Stimulated activated CD4-positive, alpha-beta T cell treated with anti-CD3 and anti-CD28 coated beads, TNF-alpha, amount 100 ng/mL, for 48 hours (primary cell): Measurements from ENCODE around the gene ATAD1.
"Not testable (repeated sequence)": the region's sequence is repeated elsewhere in the genome, so short reads cannot be mapped to it uniquely, and the experiment has no call there.

ENCODE experiments used
- DNase-seq, 3 donors: peaks; one replicate each; pipeline ENCODE4 v3.0.0-alpha.2; 2020; ENCODE audit warnings: low read depth in 3 of 3

Gene ATAD1

DNA sequence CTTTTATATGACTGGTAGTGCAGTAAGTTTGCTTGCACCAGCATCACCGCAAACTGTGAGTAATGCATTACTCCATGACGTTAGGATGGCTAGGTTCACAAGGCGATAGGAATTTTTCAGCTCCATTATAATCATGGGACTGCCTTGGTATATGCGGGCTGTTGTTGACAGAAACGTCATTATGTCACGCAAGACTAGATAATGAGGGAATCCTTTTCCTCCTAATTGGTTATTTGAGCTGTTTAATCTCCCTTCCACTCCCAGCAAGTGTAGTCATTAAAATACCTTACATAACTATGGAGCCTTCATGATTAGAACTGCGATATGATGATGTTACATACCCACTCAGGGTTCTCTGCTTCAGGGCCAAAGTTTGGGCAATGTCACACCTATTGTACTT is 28.0 kb upstream of the ATAD1 start:
- DNase-seq: no peak

DNA sequence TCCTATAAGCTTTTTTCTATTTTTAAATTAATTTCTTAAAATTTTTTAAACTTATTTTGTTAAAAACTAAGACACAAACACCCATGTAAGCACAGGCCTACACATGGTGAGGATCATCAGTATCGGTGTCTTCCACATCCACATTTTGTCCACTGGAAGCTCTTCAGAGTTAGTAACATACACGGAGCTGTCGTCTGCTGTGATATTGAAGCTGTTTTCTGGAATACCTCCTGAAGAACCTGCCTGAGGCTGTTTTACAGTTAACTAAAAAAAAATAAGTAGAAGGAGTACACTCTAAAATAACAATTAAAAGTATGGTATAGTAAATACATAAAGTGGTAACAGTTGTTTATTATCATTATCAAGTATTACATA is 27.6 kb upstream of the ATAD1 start:
- DNase-seq: no peak

DNA sequence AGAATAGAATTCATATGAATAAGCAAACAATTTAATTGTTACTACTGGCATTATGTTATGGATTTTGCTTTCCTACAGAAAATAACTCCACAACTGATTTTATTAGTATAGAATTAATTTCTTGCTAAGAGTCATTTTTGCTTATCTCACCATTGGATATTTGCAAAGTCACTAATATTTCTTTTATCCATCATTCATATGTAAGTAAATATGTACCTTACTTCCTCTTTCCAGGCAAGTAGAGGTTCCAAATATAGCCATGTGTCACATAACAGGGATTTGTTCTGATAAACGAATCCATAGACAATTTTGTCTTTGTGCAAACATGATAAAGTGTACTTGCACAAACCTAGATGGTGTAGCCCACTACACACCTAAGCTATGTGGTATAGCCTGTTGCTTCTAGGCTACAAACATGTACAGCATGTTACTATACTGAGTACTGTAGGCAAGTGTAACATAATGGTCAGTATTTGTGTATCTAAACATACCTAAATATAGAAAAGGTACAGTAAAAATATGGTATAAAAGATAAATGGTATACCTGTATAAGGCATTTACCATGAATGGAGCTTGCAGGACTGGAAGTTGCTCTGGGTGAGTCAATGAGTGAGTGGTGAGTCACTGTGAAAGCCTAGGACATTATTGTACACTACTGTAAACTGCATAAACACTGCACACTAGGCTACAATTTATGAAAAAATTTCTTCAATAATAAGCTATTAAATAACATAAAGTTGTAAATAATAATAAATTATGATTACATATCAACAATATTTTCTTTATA is 27.0 kb upstream of the ATAD1 start:
- no peak for DNase-seq

DNA sequence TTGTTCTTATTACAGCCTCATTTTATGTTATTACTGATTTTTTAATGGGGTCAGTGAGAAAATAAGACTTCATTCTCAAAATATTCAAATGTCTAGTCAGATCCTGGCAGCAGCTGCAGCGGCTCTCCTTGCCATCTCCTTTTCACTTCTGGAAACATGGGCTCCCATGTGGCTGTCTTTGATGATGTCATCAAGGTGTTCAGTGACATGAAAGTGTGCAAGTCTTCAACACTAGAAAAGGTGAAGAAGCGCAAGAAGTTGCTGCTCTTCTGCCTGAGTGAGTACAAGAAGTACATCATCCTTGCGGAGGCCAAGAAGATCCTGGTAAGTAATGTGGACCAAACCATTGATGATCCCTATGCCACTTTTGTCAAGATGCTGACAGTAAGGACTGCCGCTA is 25.7 kb upstream of the ATAD1 start:
- no peak for DNase-seq

DNA sequence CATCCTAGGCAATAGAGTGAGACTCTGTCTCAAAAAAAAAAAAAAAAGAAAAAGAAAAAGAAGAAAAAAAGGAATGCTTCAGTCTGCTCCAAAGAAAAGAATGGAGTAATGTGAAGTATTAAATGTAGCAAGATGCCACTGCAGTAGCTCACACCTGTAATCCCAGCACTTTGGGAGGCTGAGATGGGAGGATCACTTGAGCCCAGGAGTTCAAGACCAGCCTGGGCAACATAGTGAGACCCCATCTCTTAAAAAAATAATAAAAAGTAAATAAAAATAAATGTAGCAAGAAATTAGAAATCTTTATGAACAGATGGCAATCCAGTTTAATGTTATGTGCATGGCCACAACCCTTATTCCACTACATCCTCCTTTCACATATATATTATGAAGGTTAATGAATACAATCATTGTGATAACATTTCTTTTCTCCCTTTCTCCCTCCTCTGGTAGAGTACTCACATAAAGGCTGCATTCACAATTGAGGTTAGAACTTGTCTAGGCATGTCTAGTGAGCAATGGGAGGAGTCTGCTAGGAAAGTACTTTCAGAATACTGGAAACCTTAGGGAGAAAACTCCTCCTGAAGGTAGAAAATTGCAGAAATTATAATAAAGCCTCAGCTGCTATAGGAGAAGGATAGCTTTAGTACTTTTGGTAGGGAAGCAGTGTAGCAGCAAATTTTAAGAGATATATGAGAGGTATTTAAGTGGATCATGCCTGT is 24.9 kb upstream of the ATAD1 start:
- no peak for DNase-seq

DNA sequence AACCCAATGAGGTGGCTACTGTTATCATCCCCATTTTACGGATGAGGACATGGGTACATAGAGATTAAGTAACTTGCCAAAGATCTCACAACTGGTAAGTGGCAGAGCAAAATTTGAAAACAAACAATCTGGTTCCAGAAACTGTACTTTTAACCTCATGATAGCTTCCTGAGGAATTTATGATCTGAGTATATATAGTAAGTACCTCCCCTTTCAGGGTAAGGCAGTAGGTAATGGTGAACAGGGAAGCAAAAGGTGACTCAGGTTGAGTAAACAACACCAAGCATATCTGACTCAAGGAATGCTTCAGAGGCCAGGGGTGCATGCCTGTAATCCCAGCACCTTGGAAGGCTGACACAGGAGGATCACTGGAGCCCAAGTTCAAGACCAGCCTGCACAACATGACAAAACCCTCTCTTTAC is 24.2 kb upstream of the ATAD1 start:
- no peak for DNase-seq

DNA sequence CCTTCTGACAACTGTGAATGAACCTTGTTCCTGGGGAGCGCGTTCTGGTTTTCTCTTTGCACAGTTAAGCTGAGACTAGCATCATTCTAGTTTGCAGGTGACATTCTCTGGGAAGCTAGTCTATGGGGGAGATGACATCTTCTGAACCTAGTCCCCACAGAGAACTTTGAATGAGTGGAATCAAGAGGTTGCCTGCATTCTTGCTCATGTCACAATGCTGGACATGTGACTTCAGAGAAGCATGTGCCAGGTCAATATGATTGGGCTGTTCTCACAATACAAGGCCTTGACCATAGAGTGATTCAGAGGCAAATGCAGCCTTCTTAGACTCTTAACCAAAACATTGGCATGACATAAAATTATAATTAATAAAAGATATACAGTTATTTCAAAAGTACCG is 23.2 kb upstream of the ATAD1 start:
- no peak for DNase-seq

DNA sequence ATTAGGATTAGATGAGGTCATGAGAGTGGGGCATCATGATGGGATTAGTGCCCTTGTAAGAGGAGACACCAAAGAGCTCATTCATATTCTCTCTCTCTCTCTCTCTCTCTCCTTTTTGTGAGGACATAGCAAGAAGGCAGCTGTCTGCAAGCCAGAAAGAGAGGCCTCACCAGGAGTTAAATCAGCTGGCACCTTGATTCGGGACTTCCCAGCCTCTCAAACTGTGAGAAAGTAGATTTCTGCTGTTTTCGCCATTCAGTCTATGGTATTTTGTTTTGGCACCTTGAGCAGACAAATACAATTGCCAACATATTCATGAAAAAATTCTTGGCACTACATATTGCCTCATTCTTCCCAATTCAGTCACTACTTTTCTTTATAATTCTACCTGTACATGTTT is 20.6 kb upstream of the ATAD1 start:
- no peak for DNase-seq

DNA sequence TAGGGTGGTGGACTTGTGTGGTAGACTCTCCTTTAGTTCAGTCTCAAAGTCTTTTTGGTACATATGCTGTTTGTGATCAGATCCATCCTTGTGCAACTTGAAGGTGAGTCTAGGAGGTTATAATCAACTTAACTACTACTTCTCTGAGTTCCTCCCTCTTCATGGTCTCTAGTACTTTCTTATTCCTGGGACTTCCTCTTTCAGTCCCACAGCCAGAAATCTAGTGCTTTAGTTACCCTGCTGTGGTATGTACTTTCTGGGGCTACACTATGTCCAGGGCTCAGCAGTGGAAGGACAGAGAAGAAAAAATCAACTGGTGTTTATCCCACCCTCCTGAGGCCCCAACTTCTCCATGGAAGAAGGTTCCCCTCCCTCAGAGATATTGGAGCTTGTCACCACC is 19.4 kb upstream of the ATAD1 start:
- no peak for DNase-seq

DNA sequence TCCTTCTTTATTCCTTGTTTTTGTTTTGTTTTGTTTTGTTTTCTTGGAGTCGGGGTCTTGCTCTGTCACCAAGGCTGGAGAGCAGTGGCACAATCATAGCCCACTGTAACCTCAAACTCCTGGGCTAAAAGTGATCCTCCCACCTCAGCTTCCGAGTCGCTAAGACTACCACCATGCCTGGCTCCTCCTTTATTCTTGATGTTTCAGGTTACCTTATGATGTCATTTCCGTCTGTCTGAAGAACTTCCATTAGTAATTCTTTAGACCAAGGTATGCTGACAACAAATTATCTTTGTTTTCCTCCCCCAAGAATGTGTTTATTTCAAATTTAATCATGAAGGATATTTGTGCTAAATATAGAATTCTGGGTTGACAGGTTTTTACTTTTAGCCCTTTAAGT is 18.1 kb upstream of the ATAD1 start:
- DNase-seq: no peak

DNA sequence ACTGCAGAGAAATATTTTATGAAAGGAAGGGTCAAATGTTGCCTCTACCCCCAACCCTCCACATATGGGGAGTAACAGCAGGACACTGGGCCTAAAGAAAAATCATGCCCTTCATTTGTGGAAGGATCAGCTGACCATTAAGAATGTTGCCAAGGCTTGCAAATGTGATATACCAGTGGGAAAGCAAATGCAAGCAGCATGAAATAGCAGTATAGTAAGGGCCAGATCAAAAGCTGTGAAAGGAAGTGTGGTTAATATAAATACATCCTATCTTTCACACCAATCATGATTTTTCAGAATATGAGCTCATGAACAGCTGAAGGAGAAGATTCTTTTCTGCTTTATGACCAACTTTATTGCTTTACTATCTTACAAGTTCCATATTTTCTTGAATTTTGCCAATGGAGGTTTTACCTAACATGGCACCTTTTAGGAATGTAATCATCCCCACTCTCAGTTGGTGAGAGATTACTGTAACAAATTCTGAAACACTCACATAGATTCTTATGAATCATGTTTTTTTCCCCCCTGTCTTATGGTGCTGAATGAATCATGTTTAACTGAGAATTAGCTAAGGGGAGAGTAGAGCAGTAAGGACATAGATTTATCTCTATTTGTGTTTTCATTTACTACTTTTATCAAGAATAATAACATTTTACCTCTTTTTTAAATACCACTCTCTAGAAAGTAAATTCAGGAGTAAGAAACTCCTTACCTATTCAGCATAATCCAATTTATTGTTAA is 12.1 kb upstream of the ATAD1 start:
- DNase-seq: no peak

DNA sequence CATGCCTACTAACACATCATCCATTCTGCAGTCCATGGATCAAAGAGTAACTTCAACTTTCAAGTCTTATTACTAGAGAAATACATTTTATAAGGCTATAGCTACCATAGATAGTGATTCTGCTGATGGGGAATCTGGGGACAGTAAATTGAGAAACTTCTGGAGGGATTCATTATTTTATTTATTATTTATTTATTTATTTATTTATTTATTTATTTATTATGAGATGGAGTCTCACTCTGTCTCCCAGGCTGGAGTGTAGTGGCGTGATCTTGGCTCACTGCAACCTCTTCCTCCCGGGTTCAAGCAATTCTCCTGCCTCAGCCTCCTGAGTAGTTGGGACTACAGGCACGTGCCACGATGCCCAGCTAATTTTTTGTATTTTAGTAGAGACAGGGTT is 11.0 kb upstream of the ATAD1 start:
- not testable (repeated sequence) for DNase-seq

DNA sequence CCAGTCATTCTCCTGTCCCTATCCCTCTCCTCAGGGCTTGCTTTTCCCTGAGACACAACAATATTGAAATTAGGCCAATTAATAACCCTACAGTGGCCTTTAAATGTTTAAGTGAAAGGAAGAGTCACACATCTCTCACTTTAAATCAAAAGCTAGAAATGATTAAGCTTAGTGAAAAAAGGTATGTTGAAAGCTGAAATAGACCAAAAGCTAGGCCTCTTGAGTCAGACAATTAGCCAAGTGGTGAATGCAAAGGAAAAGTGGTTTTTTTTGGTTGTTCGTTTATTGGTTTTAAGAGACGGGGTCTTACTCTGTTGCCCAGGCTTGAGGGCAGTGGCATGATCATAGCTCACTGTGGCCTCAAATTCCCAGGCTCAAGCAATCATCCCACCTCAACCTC is 9.7 kb upstream of the ATAD1 start:
- DNase-seq: no peak

DNA sequence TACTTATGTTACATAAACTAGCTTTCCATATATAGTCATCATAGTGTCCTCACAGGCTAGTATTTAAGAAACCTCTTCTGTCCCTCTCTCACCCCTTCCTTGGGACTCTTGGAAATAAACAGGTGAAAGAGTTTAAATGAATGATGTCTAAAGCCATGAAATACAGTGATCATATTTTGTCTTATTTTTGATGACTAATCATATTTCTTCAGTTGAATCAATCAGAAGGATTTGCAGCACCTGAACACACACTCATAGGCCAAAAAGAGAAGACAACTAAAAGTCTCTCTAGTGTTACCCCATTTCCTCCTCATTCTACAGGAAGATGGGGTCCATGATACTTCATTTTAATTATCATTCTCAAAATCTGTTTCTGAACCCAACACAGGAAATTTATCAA is 8.6 kb upstream of the ATAD1 start:
- no peak for DNase-seq

DNA sequence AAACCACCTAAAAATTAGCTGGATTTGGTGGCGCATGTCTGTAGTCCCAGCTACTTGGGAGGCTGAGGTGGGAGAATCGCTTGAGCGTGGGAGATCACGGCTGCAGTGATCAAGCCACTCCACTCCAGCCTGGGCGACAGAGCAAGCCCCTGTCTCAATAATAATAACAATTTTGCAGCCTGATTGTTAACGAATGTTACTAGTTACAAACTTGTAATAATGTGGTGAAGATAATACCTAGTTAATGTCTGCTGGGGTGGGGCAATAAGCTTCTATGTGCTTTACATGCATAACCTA is 1.2 kb upstream of the ATAD1 start:
- DNase-seq: no peak

DNA sequence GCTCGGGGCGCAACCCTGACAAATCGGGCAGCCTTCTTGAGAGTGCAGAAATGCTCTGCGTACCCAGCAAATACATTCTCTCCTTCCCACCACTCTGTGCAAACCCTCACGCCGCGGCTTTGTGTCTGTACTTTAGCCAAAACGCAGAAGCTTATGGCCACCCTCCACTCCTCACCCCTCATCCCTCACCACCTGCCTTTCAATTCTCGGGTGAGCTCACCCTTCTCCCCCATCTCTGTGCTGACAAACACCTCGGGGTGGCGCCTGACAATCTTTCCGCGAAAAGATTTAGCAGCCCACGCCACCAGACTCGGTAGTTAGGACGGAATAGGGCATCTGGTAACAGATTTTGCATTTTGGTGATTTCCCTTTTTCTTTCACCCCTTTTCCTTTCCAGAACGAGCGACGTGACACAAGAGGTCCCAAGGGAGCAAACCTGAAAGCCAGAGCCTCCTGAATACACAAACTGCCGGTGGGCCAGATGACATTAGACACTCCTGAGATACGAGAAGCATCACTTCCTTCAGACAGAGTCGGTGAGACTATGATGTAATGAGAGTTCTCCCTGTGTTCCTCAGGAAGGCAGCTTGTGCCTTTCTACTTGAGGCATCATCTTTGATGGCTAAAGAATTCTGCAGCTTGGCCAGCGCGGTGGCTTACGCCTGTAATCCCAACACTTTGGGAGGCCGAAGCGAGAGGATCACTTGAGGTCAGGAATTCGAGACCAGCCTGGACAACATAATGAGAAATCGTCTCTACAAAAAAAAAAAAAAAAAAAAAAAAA is 671 bp upstream of the ATAD1 start:
- DNase-seq: peak; percentile 37 to 57 (median 47)

DNA sequence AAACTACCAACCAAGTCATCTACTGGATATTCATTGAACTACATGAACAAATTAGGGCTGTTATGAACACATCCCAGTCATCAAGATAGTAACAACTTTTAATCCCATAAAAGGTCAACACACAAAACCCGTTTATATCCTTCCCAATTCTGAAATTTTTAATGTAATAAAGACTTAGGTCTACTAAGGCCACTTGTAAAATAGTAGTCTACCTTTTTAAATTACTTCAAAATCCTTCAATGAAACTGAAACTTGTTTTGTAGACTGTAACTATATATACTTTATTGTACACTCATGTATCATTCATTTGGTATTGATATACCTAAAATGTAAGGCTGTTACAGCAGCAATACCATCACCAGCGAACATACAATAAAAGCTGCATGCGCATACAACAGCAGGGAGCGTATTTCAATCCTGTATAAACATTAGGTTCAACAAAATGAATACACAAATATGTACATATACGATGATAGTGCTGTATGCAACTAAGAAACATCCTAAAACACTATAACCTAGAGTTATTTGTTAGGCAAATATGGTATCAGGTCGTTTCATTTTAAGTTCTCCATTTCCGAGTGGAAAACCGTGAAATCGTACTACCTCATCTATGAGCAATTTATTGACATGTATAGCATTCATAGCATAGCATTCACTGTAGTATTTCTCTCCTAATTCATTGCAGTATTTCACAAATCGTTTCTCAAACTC is 973 bp downstream of the ATAD1 start:
- no peak for DNase-seq

DNA sequence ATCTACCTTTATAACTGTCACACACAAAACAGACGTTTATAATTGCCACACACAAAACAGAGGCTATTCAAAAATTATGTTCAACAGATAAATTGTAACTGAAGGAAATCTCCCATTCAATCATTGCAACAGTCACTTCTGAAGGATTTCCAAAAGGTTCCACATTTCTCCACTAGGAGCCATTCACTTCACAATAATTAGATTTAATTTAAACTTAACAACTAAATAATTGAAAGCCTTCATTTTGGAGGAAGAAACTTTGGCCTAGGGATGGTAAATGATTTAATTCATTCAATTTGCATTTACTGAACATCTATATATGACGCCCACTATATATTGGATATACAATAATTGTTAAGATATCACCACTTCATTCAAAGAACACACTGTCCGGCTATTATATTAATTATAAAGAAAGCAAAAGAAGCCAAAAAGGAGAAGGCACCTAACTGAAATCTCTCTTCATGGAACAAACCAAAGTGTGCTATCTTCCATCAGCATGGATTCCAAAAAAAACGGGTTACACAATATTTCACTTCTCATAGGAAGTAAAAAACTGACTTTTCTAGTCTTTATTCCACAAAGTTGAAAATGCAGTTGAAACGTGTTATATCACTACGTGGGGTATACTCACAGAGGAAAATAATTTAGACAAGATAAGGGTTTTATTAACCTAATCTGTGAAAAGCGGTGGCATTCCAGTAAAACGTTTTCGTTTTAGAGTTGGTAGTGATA is 1.7 kb downstream of the ATAD1 start:
- DNase-seq: no peak

DNA sequence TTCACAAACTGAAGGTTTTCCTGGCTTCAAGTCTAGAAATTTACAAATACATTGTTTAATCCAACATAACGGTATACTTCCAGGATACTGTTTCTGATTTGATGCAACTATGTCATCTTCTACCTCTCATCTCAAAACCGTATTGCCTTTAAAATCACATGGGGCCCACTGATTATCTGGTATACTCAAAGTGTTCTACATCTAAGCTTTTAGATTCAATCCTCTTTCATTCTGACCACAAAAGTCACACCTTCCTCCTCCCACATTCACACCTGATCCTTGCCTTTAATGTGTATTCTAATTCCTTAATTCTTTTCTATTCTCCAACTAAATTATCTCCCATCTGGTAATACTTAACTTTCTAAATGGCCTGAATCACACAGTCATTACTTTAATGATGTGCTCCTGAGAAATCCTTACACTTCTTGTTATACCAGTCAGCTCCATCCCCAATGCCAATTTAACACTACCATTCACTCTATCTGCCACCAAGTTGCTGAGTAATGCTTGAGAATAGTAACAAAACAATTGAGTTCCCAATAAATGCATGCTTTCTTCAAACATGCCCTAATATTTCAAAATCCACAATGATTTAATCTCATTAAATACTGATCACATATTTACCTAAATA is 13.0 kb downstream of the ATAD1 start:
- no peak for DNase-seq

DNA sequence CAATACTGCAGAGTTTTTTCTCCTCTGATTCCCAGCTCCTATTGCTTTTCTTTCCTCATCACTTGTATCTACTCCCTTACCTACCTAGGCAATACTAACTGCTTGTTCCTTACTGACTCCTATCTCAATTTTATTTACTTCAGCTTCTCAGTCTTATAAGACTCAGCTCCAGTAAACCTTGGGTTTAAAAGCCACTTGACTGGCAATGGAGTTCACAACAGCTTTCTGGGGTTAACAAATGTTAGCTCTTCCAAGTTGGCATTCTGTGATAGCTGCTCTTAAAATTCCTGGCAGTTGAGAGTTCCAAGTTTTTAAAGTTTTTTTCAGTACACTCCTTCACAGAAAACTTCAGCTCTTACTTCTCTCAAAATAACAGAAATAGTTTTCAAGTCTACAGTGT is 14.2 kb downstream of the ATAD1 start:
- DNase-seq: no peak
